A549 (cell line): ENCODE measurements around the gene TSPEAR. TPM values are rescaled to one million over a fixed set of nuclear protein-coding genes. Genes with fewer than 3 reads are reported as not detected.

Source experiments
- ATAC-seq, 2 experiments: fragments of 200-7000 bp in 1 of 2; fragments of >200 bp in 1 of 2; cut with Nextera tagmentation in 1 of 2; cut with Tn5 transposase in 1 of 2; 3 replicates each; pipeline versions ENCODE4 v1.8.0 to v1.9.1; 2018 to 2020; ENCODE audit warnings: mild to moderate bottlenecking in 1 of 2, moderate library complexity in 1 of 2
- CTCF ChIA-PET: fragments of 300-600 bp; sonication (Branson Sonifier 250); formaldehyde crosslinking; extraction: SDS; loops from one replicate; lab custom pipeline; 2021; ENCODE audit warnings: antibody characterized with exemption, inconsistent platforms; lab: Yijun Ruan, JAX
- POLR2A ChIA-PET: fragments of 350-600 bp; formaldehyde crosslinking; extraction: SDS; loops from one replicate; lab custom pipeline; 2021; ENCODE audit warnings: antibody characterized with exemption, inconsistent platforms; lab: Yijun Ruan, JAX
- DNase-seq, 2 experiments: peaks; one replicate each; pipeline versions ENCODE4 v3.0.0 to v3.0.0-alpha.2; 2011 to 2016; ENCODE audit warnings: low read depth in 1 of 2, low spot score in 1 of 2
- FAIRE-seq: peaks from 2 replicates; lab custom pipeline; 2011; peaks lifted over from hg19 to GRCh38; lab: Jason Lieb, UNC
- H3K27ac ChIP-seq, 2 experiments: fragments of >200 bp; sonication (Bioruptor Twin); formaldehyde crosslinking; 3 replicates each; pipeline ENCODE4 v1.5.1; 2016 to 2017
- H3K4me1 ChIP-seq: fragments of >200 bp; sonication (Bioruptor Twin); formaldehyde crosslinking; 3 replicates; pipeline ENCODE4 v1.6.1; 2016
- H3K4me2 ChIP-seq: fragments of >200 bp; sonication (Bioruptor Twin); formaldehyde crosslinking; 3 replicates; pipeline ENCODE4 v1.6.1; 2016
- H3K4me3 ChIP-seq: fragments of >200 bp; sonication (Bioruptor Twin); formaldehyde crosslinking; 3 replicates; pipeline ENCODE4 v1.5.1; 2016
- H3K9me3 ChIP-seq: fragments of >200 bp; sonication (Bioruptor Twin); formaldehyde crosslinking; 3 replicates; pipeline ENCODE4 v1.6.1; 2016
- BHLHE40 ChIP-seq: IDR thresholded peaks from 2 replicates; pipeline ENCODE4 v1.6.1; 2012; ENCODE audit warnings: low read depth, low read length, inconsistent platforms
- CBX2 ChIP-seq: fragments of 200-600 bp; sonication (generic); IDR thresholded peaks from 2 replicates; pipeline ENCODE4 v1.6.1; 2016; ENCODE audit warnings: low read depth, mild to moderate bottlenecking, borderline replicate concordance
- CBX8 ChIP-seq: fragments of 200-600 bp; sonication (generic); IDR thresholded peaks from 2 replicates; pipeline ENCODE4 v1.6.1; 2016
- CEBPB ChIP-seq, 2 experiments: fragments of >200 bp in 1 of 2; sonication (Bioruptor Twin) in 1 of 2; formaldehyde crosslinking in 1 of 2; IDR thresholded peaks; 2 replicates each; pipeline ENCODE4 v1.6.1; 2012 to 2016
- CHD4 ChIP-seq: fragments of 200-600 bp; sonication (generic); IDR thresholded peaks from 2 replicates; pipeline ENCODE4 v1.6.1; 2016; ENCODE audit warnings: antibody characterized with exemption, mild to moderate bottlenecking, borderline replicate concordance
- E2F6 ChIP-seq: IDR thresholded peaks from 2 replicates; pipeline ENCODE4 v1.6.1; 2012; ENCODE audit warnings: low read depth, borderline replicate concordance
- EHMT2 ChIP-seq: fragments of 200-600 bp; sonication (generic); IDR thresholded peaks from 2 replicates; pipeline ENCODE4 v1.6.1; 2016; ENCODE audit warnings: antibody characterized with exemption, low read depth, mild to moderate bottlenecking, moderate library complexity
- EP300 ChIP-seq, 2 experiments: fragments of >200 bp; sonication (Bioruptor Twin); formaldehyde crosslinking; IDR thresholded peaks; 2 replicates in 1 of 2; 3 replicates in 1 of 2; pipeline ENCODE4 v1.6.1; 2016 to 2017
- ESRRA ChIP-seq: fragments of 150-350 bp; IDR thresholded peaks from 2 replicates; pipeline ENCODE4 v1.6.1; 2014; ENCODE audit warnings: mild to moderate bottlenecking, low read length, borderline replicate concordance
- FOSB ChIP-seq: fragments of 250-450 bp; sonication (Bioruptor Pico); IDR thresholded peaks from 2 replicates; pipeline ENCODE4 v1.5.0; 2020; ENCODE audit warnings: mild to moderate bottlenecking, moderate library complexity
- FOSL2 ChIP-seq, 2 experiments: fragments of 450-650 bp in 1 of 2; fragments of >200 bp in 1 of 2; sonication (Bioruptor Twin) in 1 of 2; formaldehyde crosslinking; IDR thresholded peaks; 2 replicates each; pipeline versions ENCODE4 v1.5.0 to v1.6.1; 2016 to 2020; ENCODE audit warnings: mild to moderate bottlenecking in 1 of 2, moderate library complexity in 1 of 2
- FOXS1 ChIP-seq: fragments of 250-450 bp; sonication (Bioruptor Pico); IDR thresholded peaks from 2 replicates; pipeline ENCODE4 v1.5.0; 2020; ENCODE audit warnings: mild to moderate bottlenecking, moderate library complexity
- HES2 ChIP-seq: fragments of >200 bp; sonication (Bioruptor Twin); formaldehyde crosslinking; IDR thresholded peaks from 2 replicates; pipeline ENCODE4 v1.6.1; 2016
- HEYL ChIP-seq: fragments of 250-450 bp; sonication (Bioruptor Pico); IDR thresholded peaks from 2 replicates; pipeline ENCODE4 v1.8.0; 2021; ENCODE audit warnings: mild to moderate bottlenecking, moderate library complexity
- HOXA7 ChIP-seq: fragments of 250-450 bp; sonication (Bioruptor Pico); IDR thresholded peaks from 2 replicates; pipeline ENCODE4 v1.5.0; 2020; ENCODE audit warnings: mild to moderate bottlenecking, moderate library complexity
- HOXB5 ChIP-seq: fragments of 250-450 bp; sonication (Bioruptor Pico); IDR thresholded peaks from 2 replicates; pipeline ENCODE4 v1.5.0; 2020; ENCODE audit warnings: mild to moderate bottlenecking, moderate library complexity
- JUN ChIP-seq, 2 experiments: fragments of >200 bp; sonication (Bioruptor Twin); formaldehyde crosslinking; IDR thresholded peaks; 2 replicates in 1 of 2; 3 replicates in 1 of 2; pipeline ENCODE4 v1.6.1; 2016 to 2017
- MAFK ChIP-seq: fragments of 450-650 bp; IDR thresholded peaks from 2 replicates; pipeline ENCODE4 v1.6.1; 2014; ENCODE audit not compliant: partially characterized antibody
- MYC ChIP-seq: IDR thresholded peaks from 2 replicates; pipeline ENCODE4 v1.6.1; 2012; ENCODE audit warnings: mild to moderate bottlenecking, inconsistent platforms, low read length, improper control_type of control experiment, borderline replicate concordance
- NR3C1 ChIP-seq: fragments of >200 bp; sonication (Bioruptor Twin); formaldehyde crosslinking; IDR thresholded peaks from 3 replicates; pipeline ENCODE4 v1.6.1; 2017
- POLR2A ChIP-seq: IDR thresholded peaks from 2 replicates; pipeline ENCODE4 v1.6.1; 2012; ENCODE audit warnings: mild to moderate bottlenecking, low read length
- POLR2AphosphoS2 ChIP-seq: conservative IDR thresholded peaks from 2 replicates; pipeline ENCODE4 v1.6.1; 2012; ENCODE audit warnings: low read length, improper control_type of control experiment, inconsistent platforms
- RCOR1 ChIP-seq: fragments of 150-350 bp; IDR thresholded peaks from 2 replicates; pipeline ENCODE4 v1.6.1; 2014; ENCODE audit warnings: antibody characterized with exemption, low read length, low read depth
- REST ChIP-seq: fragments of 200-600 bp; sonication (generic); IDR thresholded peaks from 2 replicates; pipeline ENCODE4 v1.6.1; 2016; ENCODE audit warnings: antibody characterized with exemption, mild to moderate bottlenecking, moderate library complexity
- RFX5 ChIP-seq: fragments of 450-650 bp; IDR thresholded peaks from 2 replicates; pipeline ENCODE4 v1.7.1; 2014; ENCODE audit warnings: antibody characterized with exemption, mild to moderate bottlenecking, moderate library complexity
- RNF2 ChIP-seq: fragments of 200-600 bp; sonication (generic); IDR thresholded peaks from 2 replicates; pipeline ENCODE4 v1.6.1; 2016; ENCODE audit warnings: low read depth, mild to moderate bottlenecking, antibody characterized with exemption, moderate library complexity, borderline replicate concordance
- SREBF2 ChIP-seq: fragments of 450-650 bp; IDR thresholded peaks from 2 replicates; pipeline ENCODE4 v1.6.1; 2014; ENCODE audit warnings: mild to moderate bottlenecking, moderate library complexity
- TFCP2L1 ChIP-seq: fragments of 250-450 bp; sonication (Bioruptor Pico); IDR thresholded peaks from 2 replicates; pipeline ENCODE4 v1.5.0; 2021; ENCODE audit warnings: mild to moderate bottlenecking
- USF2 ChIP-seq: fragments of 450-650 bp; IDR thresholded peaks from 2 replicates; pipeline ENCODE4 v1.6.1; 2014; ENCODE audit warnings: antibody characterized with exemption
- ZC3H11A ChIP-seq: fragments of 450-650 bp; IDR thresholded peaks from 2 replicates; pipeline ENCODE4 v1.6.1; 2014; ENCODE audit warnings: antibody characterized with exemption, mild to moderate bottlenecking
- ZFP36 ChIP-seq: fragments of 450-650 bp; IDR thresholded peaks from 2 replicates; pipeline ENCODE4 v1.6.1; 2014; ENCODE audit warnings: borderline replicate concordance; ENCODE audit not compliant: partially characterized antibody
- WGBS: methylation state at CpG from one replicate; pipeline ENCODE4 v1.1.6; 2017; ENCODE audit errors: missing lambda C conversion rate; 5-methylcytosine and 5-hydroxymethylcytosine counted together
- polyA plus RNA-seq, 4 experiments: library from polyadenylated mRNA; depleted of rRNA in 3 of 4; stranded (reverse); fragments of >200 nt; fragmentation: RNase III in 1 of 4; extraction: RNeasy Plus Mini Kit Qiagen cat#74134 plus additional on column Dnase treatment in 1 of 4; gene quantifications; 2 replicates in 3 of 4; 3 replicates in 1 of 4; pipeline ENCODE4 v1.2.3, GENCODE V29; 2011 to 2017

Gene TSPEAR
- polyA plus RNA-seq, 2 of the 4 experiments (the other 2 are of a cell fraction): not detected

- FAIRE-seq (no peak), ATAC-seq (peak; percentile 19 to 37; a peak in 2 of 6 replicates), DNase-seq (no peak)
- TF ChIP-seq CHD4 (no peak), MAFK (no peak), RCOR1 (no peak), RFX5 (no peak), EP300 (IDR thresholded peaks at IDR 0.05) (no peak), HES2 (no peak), ZFP36 (no peak), RNF2 (no peak), ZC3H11A (no peak), TFCP2L1 (no peak), POLR2A (no peak), FOSB (CRISPR knock-in tag) (no peak), CEBPB (IDR thresholded peaks at IDR 0.05) (no peak), JUN (IDR thresholded peaks at IDR 0.05) (no peak), CBX2 (no peak), USF2 (no peak), EHMT2 (no peak), CBX8 (no peak), ESRRA (no peak)
- Histone ChIP-seq H3K4me1 (no peaks in the 10 kb centered on the region), H3K4me3 (no peak overlapping the region), H3K27ac (no peak overlapping the region), H3K9me3 (no peaks in the 10 kb centered on the region), H3K4me2 (no peak overlapping the region)
- POLR2A ChIA-PET: no interaction called here
- WGBS: 68% methylated on average over 5 of the region's 9 CpGs
- CTCF ChIA-PET: no interaction called here
Observed at GRCh38 chr21:44596068-44596725, 115.2 kb downstream of the TSPEAR start.

- 77% methylated on average over 4 of the region's 6 CpGs for WGBS
- Histone ChIP-seq H3K4me2 (no peak overlapping the region), H3K9me3 (no peaks in the 10 kb centered on the region), H3K27ac (no peak overlapping the region), H3K4me3 (no peak overlapping the region), H3K4me1 (no peaks in the 10 kb centered on the region)
- CTCF ChIA-PET: no interaction called here
- ATAC-seq: no peak
- TF ChIP-seq BHLHE40 (no peak), POLR2A (no peak), POLR2AphosphoS2 (no peak), CHD4 (no peak), HEYL (CRISPR knock-in tag) (no peak), ZC3H11A (no peak), TFCP2L1 (no peak), HOXB5 (CRISPR knock-in tag) (no peak), JUN (IDR thresholded peaks at IDR 0.05) (no peak), MYC (no peak), SREBF2 (no peak), RFX5 (no peak), HOXA7 (no peak), CBX2 (no peak), NR3C1 (no peak), E2F6 (no peak), REST (no peak), FOSL2 (IDR thresholded peaks at IDR 0.05) (no peak), FOSL2 (CRISPR knock-in tag; IDR thresholded peaks at IDR 0.05) (no peak), HES2 (no peak), FOXS1 (CRISPR knock-in tag) (no peak)
- no peak for FAIRE-seq
- POLR2A ChIA-PET: no interaction called here
- no peak for DNase-seq
Observed at GRCh38 chr21:44595524-44595923, 115.8 kb downstream of the TSPEAR start.
